Measurements from ENCODE around the gene SLC25A48. TPM values are rescaled to one million over a fixed set of nuclear protein-coding genes. Genes with fewer than 3 reads are reported as not detected.

SLC25A48 gene
- total RNA-seq, 4 donors from 2014 or later = 0.32 TPM; not detected in 3

- no peak for TF ChIP-seq CTCF (IDR thresholded peaks at IDR 0.05)
- ATAC-seq (ENCODE audit: low FRiP score) (no peak), DNase-seq (ENCODE audit: low spot score) (no peak)
These were observed 96.5 kb downstream of the SLC25A48 start for GRCh38 chr5:135930949-135931295.

- no peak for TF ChIP-seq CTCF (IDR thresholded peaks at IDR 0.05)
- no peak for DNase-seq (ENCODE audit: low spot score)
- ATAC-seq (ENCODE audit: low FRiP score) = no peak
These were observed 100.5 kb downstream of the SLC25A48 start for GRCh38 chr5:135934939-135935338.

GRCh38 chr5:135937245-135937911 lies 102.9 kb downstream of the SLC25A48 start:
- no peak for TF ChIP-seq CTCF (IDR thresholded peaks at IDR 0.05)
- DNase-seq (ENCODE audit: low spot score) = no peak

More at GRCh38 chr5:135937245-135937911, 102.9 kb downstream of the SLC25A48 start:
- ATAC-seq (ENCODE audit: low FRiP score) = no peak

Small RNA genes lying within 50 kb of the gene (small RNA-seq; reads per million reads assigned to genes)
- not detected for gene MIR5692C1

Other genes starting within 250 kb of the SLC25A48 start
- not detected for gene IL9, start 61.2 kb downstream of the SLC25A48 start, total RNA-seq
- not detected for gene LECT2, start 120.3 kb downstream of the SLC25A48 start, total RNA-seq
- gene TGFBI, start 194.3 kb downstream of the SLC25A48 start, total RNA-seq = 100 to 1,000 TPM; 117 to 338 (median 180) TPM

Data from omental fat pad (tissue), 4 donors.